ENCODE measurements around the gene TTLL12. TPM values are rescaled to one million over a fixed set of nuclear protein-coding genes. Genes with fewer than 3 reads are reported as not detected.

The TTLL12 gene
- total RNA-seq, 4 donors from 2014 or later, result 65.9 to 85.5 (median 72.8) TPM

- H3K4me3 ChIP-seq (ENCODE audit: low read depth, poor library complexity, severe bottlenecking), result no peak overlapping the region
- WGBS, 2 donors, result 89 to 91% methylated on average over 24 to 25 of the region's 26 CpGs
- no peak for TF ChIP-seq CTCF (IDR thresholded peaks at IDR 0.05)
- TF ChIP-seq POLR2A (IDR thresholded peaks at IDR 0.05), result no peak
- intact Hi-C loops (cut with DNase I; ENCODE audit: low total_unique reads), result no loop called here
- no peak for DNase-seq (ENCODE audit: low spot score in 2 of 2)
These were observed 22.0 kb upstream of the TTLL12 start for GRCh38 chr22:43208703-43209522.

GRCh38 chr22:43207849-43208702 lies 21.1 kb upstream of the TTLL12 start:
- TF ChIP-seq POLR2A (IDR thresholded peaks at IDR 0.05), result no peak
- TF ChIP-seq CTCF (IDR thresholded peaks at IDR 0.05), result no peak
- intact Hi-C loops (cut with DNase I; ENCODE audit: low total_unique reads), result no loop called here
- DNase-seq (ENCODE audit: low spot score in 2 of 2), result no peak
- H3K4me3 ChIP-seq (ENCODE audit: low read depth, poor library complexity, severe bottlenecking), result no peak overlapping the region
- WGBS, 2 donors, result 67 to 69% methylated on average over 23 to 26 of the region's 26 CpGs

GRCh38 chr22:43207386-43207785 lies 20.5 kb upstream of the TTLL12 start:
- H3K4me3 ChIP-seq (ENCODE audit: low read depth, poor library complexity, severe bottlenecking), result no peak overlapping the region
- WGBS, 2 donors, result 89 to 90% methylated on average over 13 of the region's 13 CpGs
- intact Hi-C loops (cut with DNase I; ENCODE audit: low total_unique reads), result no loop called here
- no peak for DNase-seq (ENCODE audit: low spot score in 2 of 2)
- TF ChIP-seq POLR2A (IDR thresholded peaks at IDR 0.05) (no peak), CTCF (IDR thresholded peaks at IDR 0.05) (no peak)

- intact Hi-C loops (cut with DNase I; ENCODE audit: low total_unique reads), result no loop called here
- TF ChIP-seq POLR2A (IDR thresholded peaks at IDR 0.05), result no peak
- no peak for TF ChIP-seq CTCF (IDR thresholded peaks at IDR 0.05)
- no peak for DNase-seq (ENCODE audit: low spot score in 2 of 2)
- no peak overlapping the region for H3K4me3 ChIP-seq (ENCODE audit: low read depth, poor library complexity, severe bottlenecking)
- WGBS, 2 donors, result 61 to 64% methylated on average over 23 of the region's 23 CpGs
These were observed 19.7 kb upstream of the TTLL12 start for GRCh38 chr22:43206509-43207161.

- intact Hi-C loops (cut with DNase I; ENCODE audit: low total_unique reads), result no loop called here
- WGBS, 2 donors, result 67 to 75% methylated on average over 5 of the region's 5 CpGs
These were observed 19.0 kb upstream of the TTLL12 start for GRCh38 chr22:43205748-43206508.

More at GRCh38 chr22:43205748-43206508, 19.0 kb upstream of the TTLL12 start:
- no peak for DNase-seq (ENCODE audit: low spot score in 2 of 2)
- H3K4me3 ChIP-seq (ENCODE audit: low read depth, poor library complexity, severe bottlenecking), result no peak overlapping the region
- no peak for TF ChIP-seq POLR2A (IDR thresholded peaks at IDR 0.05)
- TF ChIP-seq CTCF (IDR thresholded peaks at IDR 0.05), result no peak

All from lower leg skin (tissue), 4 donors.